Measurements from ENCODE around the gene SRSF8.
A peak's percentile ranks its signal among the peaks of the same experiment; 100 is the strongest.
"Not testable (repeated sequence)": the region's sequence is repeated elsewhere in the genome, so short reads cannot be mapped to it uniquely, and the experiment has no call there.

The SRSF8 gene, protein sequence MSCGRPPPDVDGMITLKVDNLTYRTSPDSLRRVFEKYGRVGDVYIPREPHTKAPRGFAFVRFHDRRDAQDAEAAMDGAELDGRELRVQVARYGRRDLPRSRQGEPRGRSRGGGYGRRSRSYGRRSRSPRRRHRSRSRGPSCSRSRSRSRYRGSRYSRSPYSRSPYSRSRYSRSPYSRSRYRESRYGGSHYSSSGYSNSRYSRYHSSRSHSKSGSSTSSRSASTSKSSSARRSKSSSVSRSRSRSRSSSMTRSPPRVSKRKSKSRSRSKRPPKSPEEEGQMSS

DNA sequence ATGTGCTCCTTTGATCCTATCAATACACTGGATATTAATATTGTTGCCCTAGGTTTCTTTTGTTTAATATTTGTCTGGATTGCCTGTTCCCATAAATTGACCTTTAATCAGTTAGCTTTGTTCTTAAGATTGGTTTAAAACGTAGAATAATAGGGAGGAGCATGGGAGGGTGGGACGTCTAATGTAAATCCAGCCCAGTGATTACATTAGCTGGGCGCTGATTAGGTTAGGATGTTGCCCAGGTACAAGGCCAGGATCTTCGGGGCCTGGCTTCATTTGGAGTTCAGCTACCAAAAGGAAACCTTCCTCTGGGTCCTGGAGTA lies at the start of gene SRSF8:
Gene SRSF8 (plus strand): TSS at position 204 of the 323 bp plus-strand sequence. CDS start 308 bp downstream, outside the sequence.
- DNase-seq, result peak; percentile 74

DNA sequence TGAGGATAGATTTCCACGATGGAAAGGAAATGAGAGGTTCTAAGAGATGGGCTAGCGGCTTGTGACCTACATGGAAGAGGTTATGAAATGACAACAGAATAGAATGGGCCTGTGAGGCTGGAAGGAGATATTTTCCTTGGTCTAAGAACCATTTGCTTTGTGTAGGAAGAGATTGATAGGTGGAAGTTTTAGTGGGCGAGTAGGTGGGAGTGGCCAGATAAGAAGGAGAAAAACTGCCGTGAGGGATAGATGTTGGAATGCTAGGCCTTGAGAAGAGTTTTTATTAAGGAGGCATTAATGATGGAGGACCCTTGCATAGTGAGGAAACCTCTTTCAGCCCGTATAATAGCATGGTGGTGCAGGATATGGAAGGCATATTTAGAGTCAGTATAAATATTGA lies 45.3 kb upstream of the SRSF8 start:
- DNase-seq, result not testable (repeated sequence)

DNA sequence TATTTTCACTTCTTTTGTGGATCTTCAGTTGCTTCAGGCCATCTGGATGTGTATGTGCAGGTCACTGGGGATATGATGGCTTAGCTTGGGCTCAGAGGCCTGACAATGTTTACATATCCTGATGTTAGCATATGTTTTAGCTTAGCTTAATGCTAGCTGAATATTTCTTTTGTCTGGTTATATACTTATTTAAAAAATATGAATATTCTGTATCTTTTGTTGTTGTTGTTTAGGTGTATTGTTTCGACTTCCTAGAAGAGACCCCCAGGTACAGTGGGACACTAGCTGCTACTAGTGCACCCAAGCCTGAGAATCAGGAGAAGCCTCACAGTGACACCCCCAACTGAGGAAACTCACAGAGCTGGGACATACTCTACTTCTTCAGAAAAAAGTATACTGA lies 41.8 kb upstream of the SRSF8 start, which contains the start of gene KDM4E:
Gene KDM4E (plus strand): TSS at position 301 of the 400 bp plus-strand sequence. CDS start 300 bp downstream, outside the sequence.
- DNase-seq, result no peak

DNA sequence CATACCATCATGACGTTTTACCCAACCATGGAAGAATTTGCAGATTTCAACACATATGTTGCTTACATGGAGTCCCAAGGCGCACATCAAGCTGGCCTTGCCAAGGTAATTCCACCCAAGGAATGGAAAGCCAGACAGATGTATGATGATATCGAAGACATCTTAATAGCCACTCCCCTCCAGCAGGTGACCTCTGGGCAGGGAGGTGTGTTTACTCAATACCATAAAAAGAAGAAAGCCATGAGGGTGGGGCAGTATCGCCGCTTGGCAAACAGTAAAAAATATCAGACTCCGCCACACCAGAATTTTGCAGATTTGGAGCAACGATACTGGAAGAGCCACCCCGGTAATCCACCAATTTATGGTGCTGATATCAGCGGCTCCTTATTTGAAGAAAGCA lies 41.1 kb upstream of the SRSF8 start:
- not testable (repeated sequence) for DNase-seq

DNA sequence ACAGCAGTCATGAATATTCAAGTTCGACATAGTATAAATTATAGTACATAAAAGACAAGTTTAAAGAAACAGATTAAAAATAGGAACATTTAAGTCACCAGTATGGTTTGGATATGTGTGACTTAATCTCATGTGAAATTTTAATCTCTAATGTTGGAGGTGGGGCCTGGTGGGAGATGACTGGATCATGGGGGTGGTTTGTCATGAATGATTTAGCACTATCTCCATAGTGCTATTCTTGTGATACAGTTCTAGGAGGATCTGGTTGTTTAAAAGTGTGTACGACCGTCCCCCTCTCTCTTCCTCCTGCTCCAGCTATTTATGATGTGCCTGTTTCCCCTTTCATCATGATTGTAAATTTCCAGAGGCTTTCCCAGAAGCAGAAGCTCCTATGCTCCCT lies 38.4 kb upstream of the SRSF8 start:
- no peak for DNase-seq

DNA sequence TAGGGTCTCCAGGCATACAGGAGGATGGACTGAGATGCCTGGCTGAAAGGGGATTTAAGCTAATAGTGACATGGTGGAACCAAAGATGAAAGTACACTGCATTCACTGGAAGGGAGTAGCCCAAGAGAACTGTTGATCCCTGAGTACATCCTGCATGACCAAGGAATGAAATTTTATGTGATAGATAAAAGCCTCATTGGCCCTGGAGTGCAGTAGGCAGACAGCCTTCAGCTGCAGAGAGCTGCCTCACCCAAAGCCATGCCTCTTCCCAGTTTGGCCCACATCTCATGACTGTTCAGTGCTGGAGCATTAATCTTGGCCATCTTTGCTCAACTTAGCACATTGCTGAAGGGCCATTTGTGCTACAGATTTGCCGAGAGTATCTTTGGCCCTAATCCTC lies 33.7 kb upstream of the SRSF8 start:
- DNase-seq, result no peak

DNA sequence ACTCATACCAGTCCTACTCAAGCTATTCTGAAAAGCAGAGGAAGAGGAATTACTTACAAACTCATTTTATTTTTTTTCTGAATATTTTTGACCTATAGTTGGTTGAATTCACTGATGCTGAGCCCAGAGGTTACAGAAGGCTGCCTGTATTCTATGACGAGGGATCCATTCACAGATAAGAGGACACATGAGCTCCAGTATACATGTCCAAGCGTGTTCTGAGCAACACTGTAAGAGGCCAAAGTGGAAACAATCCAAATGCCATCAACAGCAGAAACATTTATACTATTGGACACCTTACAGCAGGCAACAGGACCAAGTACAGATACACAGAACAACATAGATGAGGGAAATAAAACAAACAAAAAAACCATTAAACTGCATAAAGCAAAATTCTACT lies 31.4 kb upstream of the SRSF8 start:
- peak; percentile 84 for DNase-seq

DNA sequence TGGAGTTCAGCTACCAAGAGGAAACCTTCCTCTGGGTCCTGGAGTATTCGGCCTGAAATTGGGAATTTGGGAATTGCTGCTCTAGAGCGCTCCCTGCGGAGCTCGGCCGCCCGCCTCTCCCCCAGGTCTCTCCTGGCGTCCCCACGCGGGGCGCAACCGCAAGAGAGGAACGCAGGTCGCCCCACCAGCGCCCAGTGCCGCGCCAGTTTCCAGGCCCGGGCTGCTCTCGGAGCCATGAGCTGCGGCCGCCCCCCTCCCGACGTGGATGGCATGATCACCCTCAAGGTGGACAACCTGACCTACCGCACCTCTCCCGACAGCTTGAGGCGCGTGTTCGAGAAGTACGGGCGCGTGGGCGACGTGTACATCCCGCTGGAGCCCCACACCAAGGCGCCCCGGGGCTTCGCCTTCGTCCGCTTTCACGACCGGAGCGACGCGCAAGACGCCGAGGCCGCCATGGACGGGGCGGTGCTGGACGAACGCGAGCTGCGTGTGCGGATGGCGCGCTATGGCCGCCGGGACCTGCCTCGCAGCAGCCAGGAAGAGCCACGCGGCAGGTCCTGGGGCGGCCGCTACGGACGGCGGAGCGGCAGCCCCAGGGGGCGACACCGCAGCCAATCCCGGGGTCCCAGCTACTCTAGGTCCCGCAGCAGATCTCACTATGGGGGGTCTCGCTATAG lies 29.2 kb upstream of the SRSF8 start:
- not testable (repeated sequence) for DNase-seq

DNA sequence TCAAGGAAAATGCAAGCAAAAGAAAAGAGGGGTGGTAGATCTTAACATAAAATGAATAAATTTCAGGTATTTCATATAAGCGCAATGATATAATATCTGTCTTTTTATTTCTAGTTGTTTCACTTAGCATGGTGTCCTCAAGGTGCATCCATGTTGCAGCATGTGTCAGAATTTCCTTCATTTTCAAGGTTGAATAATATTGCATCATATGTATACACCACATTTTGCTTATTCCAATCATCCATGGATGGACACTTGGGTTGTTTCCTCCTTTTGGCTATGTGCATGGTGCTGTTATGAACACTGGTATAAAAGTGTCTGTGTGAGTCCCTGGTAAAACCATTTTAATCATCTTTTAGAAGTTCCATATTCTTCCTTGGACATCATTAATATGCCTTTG lies 24.5 kb upstream of the SRSF8 start:
- DNase-seq, result no peak

DNA sequence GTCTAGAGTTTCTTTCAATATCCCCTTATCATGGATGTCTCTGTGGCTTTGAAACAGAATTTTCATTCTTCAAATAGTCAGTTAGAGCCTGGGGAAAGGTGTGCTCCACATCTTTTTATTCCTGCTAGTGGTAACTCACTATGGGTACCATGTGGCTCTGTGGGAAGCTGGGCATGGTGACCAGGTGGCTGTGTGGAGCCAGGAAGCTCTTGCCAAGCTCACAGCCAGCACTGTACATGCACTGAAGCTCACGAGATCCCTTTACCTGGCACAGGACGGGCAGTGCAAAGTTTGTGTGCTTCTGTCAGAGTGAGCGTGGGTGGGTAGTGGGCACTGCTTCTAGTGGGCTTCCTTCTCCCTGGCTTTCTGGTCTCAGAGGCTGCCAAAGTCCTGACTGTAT lies 23.8 kb upstream of the SRSF8 start:
- DNase-seq, result no peak

DNA sequence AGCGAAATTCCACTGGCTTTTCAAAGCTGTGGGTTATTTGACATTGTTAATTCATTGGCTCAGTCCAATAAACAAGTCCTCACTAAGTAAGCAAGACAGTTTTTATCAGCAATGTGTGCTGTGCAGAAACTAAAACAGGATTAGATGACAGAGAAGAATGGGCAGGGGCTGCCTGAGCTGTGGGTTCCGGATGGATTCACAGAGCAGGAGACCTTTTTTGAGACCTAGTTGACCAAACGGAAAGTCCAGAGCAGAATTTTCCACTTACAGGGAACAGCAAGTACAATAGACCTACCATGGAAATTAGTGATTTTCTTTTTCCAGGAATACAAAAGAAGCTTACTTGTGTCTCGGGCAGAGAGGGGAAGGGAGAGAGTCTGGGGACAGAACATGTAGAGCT lies 22.7 kb upstream of the SRSF8 start:
- no peak for DNase-seq

DNA sequence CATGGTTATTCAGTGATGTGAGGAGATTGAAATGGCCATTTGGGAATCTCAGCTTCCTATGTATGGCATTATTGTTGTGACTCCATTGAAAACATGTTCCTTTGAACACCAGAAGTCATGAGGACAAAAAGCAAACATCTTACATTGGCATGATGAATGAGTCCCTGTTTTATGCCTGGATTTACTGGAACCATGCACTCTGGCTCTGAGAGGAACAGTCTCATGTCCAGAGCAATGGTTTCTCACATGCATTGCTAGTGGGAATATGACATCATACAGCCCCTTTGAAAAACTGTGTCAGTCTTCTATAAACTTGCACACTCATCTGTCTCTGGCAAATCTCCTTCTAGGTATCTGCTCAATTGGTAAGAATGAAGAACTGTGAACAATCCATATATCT lies 20.9 kb upstream of the SRSF8 start:
- DNase-seq, result no peak

DNA sequence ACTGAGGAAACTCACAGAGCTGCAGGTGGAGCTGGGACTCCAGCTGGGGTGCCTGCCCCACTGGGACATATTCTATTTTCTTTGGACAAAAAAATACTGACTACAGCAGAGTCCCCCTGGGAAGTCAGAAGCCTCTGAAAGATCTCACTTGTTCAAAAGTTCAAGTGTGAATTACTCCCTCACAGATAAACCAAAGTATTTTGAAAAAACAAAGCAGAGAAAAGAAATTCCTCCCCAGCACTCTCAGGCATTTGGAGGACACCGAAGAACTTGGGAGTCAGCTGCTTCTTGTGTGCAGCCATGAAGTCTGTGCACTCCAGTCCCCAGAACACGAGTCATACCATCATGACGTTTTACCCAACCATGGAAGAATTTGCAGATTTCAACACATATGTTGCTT lies 17.6 kb upstream of the SRSF8 start, which contains the start of gene KDM4F:
Gene KDM4F (plus strand): TSS at position 301 of the 400 bp plus-strand sequence.
- not testable (repeated sequence) for DNase-seq

DNA sequence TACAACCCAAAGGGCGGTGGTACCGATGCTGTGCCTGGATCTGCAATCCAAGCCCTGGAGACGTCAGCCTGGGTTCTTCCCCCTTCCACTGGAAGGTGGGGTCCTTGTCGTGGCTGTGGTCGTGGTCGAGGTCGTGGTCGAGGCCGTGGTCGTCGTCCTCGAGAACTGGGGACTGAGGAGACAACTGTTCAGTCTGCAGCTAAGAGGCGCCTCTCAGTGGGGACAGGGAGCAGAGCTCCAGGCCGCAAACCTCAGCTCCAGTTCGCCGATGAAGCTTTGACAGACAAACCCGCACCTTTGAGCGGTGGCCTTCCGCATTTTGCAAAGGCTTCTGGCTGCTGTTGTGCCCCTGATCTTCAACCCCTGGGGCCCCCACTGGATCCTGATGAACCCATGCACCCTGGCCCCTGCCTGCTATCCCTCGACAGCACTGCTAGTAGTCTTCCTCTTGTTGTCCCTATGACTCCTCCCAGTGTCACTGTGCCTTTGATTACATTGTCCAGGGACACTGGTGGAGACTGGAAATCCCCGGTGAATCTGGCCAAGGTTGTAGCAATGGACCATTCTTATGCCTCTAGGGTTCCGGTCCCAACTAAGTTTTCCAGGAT lies 16.0 kb upstream of the SRSF8 start:
- DNase-seq, result no peak

DNA sequence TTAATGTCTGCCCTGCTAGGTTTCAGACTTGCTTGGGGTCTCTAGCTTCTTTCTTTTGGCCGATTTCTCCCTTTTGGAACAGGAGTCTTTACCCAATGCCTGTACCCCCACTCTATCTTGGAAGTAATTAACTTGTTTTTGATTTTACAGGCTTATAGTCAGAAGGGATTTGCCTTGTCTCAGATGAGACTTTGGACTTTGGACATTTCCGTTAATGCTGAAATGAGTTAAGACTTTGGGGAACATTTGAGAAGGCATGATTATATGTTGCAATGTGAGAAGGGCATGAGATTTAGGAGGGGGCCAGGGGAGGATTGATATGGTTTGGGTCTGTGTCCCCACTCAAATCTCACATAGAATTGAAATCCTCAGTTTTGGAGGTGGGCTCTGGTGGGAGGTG lies 12.4 kb upstream of the SRSF8 start:
- DNase-seq, result no peak

DNA sequence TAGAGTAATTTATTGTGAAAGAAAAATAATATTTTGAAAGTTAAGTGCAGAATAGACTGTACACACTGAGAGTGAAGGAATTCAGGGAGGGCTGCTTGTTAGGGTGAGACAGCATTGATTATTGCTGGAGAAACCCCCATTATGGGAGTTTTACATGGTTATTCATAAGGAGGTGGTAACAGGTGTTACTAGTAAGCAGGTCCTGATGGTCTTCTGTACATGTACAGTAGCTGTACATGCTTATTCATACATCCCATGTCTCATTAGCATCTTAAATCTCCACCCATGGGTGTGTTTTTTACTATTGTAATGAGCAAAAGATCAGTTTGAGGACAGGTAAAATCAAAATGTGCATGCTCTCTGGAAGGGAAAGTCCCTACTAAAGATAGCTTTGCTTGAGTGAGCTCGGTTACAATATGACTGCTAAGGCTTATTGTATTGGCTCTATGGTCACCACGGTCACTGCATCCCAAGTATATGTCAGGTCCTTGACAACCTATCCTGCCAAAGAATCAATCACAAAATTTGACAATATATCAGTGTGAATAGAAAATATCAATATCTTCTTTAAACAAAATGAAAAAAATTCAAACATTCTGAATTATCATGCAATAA lies 11.3 kb upstream of the SRSF8 start:
- DNase-seq, result no peak

DNA sequence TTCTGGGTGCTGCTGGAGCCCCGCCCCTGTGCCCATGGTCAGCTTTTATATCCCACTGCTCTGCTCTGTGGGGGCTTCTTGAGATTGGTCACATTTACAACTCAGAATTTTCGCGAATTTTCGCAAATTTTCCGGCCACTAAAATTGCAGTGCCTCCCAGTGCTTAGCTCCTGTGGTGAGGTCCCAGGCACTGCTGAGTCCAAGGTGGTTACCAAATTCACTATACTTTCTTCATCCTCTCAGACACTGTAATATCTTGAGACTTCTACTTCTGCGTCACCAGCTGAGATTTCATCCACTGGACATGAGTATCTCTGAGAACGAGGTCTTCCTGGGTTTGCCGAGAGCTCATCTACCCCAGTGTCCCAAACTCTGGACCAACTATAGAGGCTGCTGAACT lies 8.8 kb upstream of the SRSF8 start:
- no peak for DNase-seq

DNA sequence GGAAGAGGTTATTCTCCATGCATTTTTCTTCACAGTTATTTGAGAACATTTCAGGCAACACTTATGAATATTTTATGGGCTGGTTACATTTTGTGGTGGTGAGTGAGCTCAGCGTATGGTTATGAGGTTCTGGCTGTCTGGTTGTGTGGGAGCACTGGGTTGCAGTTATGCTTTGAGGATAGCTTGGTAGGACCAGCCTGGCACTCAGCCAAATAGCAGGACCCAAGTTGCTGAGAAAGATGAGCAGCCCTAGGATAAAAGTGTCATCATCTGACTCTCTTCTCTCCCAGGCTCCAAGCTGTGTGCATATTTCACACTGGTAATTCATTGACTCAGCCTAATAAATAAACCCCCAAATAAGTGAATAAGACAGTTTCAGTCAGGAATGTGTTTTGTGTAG lies 8.1 kb upstream of the SRSF8 start:
- no peak for DNase-seq

DNA sequence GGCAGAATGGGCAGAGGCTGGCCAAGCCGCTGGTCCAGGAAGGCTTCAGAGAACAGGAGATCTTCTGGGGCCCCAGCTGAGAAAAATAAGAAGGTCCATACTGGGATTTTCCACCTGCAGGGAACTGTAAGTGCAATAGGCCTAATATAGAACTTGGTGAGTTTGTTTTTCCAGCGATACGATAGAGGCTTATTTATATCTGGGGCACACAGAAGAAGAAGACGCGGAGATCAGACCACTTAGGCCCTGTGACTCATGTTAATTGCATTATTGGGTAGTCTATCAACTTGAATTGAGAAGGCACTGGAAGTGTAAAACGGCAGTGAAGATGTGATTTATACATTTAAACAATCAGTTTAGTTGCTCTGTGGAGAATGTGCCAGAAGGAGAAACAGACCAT lies 7.7 kb upstream of the SRSF8 start:
- no peak for DNase-seq

DNA sequence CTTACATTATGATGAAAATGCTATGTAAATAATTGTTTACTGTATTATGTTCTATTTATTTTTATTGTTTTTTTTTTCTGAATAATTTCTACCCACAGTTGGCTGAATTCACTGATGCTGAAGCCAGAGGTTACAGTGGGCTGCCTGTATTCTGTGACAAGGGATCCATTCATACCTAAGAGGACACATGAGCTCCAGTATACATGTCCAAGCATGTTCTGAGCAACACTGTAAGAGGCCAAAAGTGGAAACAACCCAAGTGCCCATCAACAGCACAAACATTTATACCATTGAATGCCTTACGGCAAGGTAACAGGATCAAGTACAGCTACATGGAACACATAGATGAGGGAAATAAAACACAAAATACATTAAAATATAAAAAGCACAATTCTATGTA lies 1.4 kb upstream of the SRSF8 start:
- peak; percentile 91 for DNase-seq

DNA sequence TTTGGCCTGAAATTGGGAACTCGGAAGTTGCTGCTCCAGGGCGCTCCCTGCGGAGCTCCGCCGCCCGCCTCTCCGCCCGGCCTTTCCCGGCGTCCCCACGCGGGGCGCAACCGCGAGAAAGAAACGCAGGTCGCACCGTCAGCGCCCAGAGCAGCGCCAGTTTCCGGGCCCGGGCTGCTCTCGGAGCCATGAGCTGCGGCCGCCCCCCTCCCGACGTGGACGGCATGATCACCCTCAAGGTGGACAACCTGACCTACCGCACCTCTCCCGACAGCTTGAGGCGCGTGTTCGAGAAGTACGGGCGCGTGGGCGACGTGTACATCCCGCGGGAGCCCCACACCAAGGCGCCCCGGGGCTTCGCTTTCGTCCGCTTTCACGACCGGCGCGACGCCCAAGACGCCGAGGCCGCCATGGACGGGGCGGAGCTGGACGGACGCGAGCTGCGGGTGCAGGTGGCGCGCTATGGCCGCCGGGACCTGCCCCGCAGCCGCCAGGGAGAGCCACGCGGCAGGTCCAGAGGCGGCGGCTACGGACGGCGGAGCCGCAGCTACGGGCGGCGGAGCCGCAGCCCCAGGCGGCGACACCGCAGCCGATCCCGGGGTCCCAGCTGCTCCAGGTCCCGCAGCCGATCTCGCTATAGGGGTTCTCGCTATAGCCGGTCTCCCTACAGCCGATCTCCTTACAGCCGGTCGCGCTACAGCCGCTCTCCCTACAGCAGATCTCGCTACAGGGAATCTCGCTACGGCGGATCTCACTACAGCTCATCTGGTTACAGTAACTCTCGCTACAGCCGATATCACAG lies 521 bp downstream of the SRSF8 start:
- DNase-seq, result peak; percentile 68

DNA sequence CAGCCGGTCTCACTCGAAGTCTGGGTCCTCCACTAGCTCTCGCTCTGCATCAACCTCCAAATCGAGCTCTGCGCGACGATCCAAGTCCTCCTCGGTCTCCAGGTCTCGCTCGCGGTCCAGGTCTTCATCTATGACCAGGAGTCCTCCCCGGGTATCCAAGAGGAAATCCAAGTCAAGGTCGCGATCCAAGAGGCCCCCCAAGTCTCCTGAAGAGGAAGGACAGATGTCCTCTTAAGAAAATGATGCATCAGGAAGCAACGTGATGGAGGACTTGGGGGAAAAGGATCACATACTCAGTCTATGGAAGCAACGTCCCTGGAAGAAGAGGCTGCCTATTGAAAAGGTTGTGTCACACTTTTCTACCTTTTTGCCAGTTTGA lies 1.1 kb downstream of the SRSF8 start:
- peak; percentile 67 for DNase-seq

DNA sequence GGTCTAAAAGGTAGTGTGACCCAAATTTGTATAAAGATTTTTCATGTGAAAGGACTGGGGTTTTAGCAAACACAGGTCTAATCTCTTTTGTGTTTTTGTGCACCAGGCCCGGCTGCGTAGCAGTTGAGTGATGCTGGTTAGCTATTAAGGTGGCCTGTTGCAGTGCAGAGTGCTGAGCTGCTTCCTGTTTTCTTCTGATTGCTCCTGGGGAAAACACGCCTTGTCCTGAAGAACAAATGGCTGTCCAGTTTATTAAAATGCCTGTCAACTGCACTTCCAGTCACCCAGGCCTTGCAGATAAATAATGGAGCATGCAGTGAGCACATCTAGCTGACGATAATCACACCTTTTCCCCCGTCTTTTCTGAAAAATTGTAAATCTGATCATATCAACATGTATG lies 1.8 kb downstream of the SRSF8 start:
- DNase-seq, result peak; percentile 93
